Measurements from ENCODE around the gene DEAF1. TPM values are rescaled to one million over a fixed set of nuclear protein-coding genes. Genes with fewer than 3 reads are reported as not detected.

The DEAF1 gene
- total RNA-seq, 1 experiment from 2014 or later: 33.9 TPM

GRCh38 chr11:674406-674805, 20.6 kb downstream of the DEAF1 start:
- Histone ChIP-seq H3K4me1 (ENCODE audit: control insufficient read depth in 1 of 2, insufficient read depth in 2 of 2, low read length in 2 of 2) (no peaks in the 10 kb centered on the region; a peak in 1 of 4 replicates), H3K9me3 (ENCODE audit: control insufficient read depth in 1 of 2, insufficient read depth in 1 of 2, low read depth in 1 of 2, low read length in 2 of 2) (no peaks in the 10 kb centered on the region), H3K9me2 (ENCODE audit: insufficient read depth) (no peaks in the 10 kb centered on the region), H3K79me2 (ENCODE audit: insufficient read depth, low read length) (no peaks in the 10 kb centered on the region), H3K27me3 (ENCODE audit: insufficient read depth, low read length) (no peaks in the 10 kb centered on the region), H3K4me3 (replicated peaks in 1 of 2; ENCODE audit: low read depth in 1 of 2, low read length in 2 of 2) (no peak overlapping the region), H3K9ac (ENCODE audit: low read length) (no peak overlapping the region), H3K36me3 (ENCODE audit: control insufficient read depth in 1 of 2, insufficient read depth in 2 of 2, low read length in 2 of 2) (peaks cover 14 to 25% of the 10 kb centered on the region in 2 experiments), H2AFZ (ENCODE audit: low read depth, low read length, poor library complexity, severe bottlenecking) (no peak overlapping the region), H3K27ac (ENCODE audit: low read depth, low read length) (no peak overlapping the region), H4K20me1 (ENCODE audit: insufficient read depth) (no peaks in the 10 kb centered on the region), H3K4me2 (ENCODE audit: low read length) (no peak overlapping the region)
- BruUV-seq (replicated peaks): no TSS peak
- ATAC-seq: no peak
- ChIA-PET CTCF (no interaction called here), RAD21 (ENCODE audit: low non-redundant PET in 1 of 2, low total read pairs in 2 of 2, uncharacterized antibody in 2 of 2, unreplicated experiment in 2 of 2) (no interaction called here), POLR2A (no interaction called here)
- TF ChIP-seq REST (IDR thresholded peaks at IDR 0.05; ENCODE audit: low read depth) (no peak), CBX3 (IDR thresholded peaks at IDR 0.05; ENCODE audit: low read depth) (no peak), ZBTB33 (IDR thresholded peaks at IDR 0.05; ENCODE audit: extremely low read depth, insufficient replicate concordance, low read length) (no peak), EGR1 (IDR thresholded peaks at IDR 0.05; ENCODE audit: low read depth) (no peak), MAX (IDR thresholded peaks at IDR 0.05) (no peak), CTCF (IDR thresholded peaks at IDR 0.05 in 2 of 3, conservative IDR thresholded peaks at IDR 0.05 in 1 of 3; ENCODE audit: borderline replicate concordance in 1 of 3, insufficient read depth in 1 of 3, low read depth in 2 of 3, low read length in 2 of 3) (no peak), EZH2phosphoT487 (IDR thresholded peaks at IDR 0.05; ENCODE audit: borderline replicate concordance) (no peak), ELF1 (IDR thresholded peaks at IDR 0.05; ENCODE audit: borderline replicate concordance, low read depth) (no peak), YY1 (IDR thresholded peaks at IDR 0.05; ENCODE audit: extremely low read depth, insufficient replicate concordance, low read depth, low read length) (no peak), FOSL1 (IDR thresholded peaks at IDR 0.05; ENCODE audit: low read depth) (no peak), JUND (IDR thresholded peaks at IDR 0.05) (no peak), ZFX (IDR thresholded peaks at IDR 0.05) (no peak), SIN3A (IDR thresholded peaks at IDR 0.05; ENCODE audit: low read depth) (no peak), EZH2 (IDR thresholded peaks at IDR 0.05) (no peak), ZNF274 (IDR thresholded peaks at IDR 0.05; ENCODE audit: low read depth, low read length) (no peak), SRF (IDR thresholded peaks at IDR 0.05; ENCODE audit: low read depth) (no peak), POLR2AphosphoS5 (IDR thresholded peaks at IDR 0.05; ENCODE audit: low read depth, low read length) (no peak), CEBPB (IDR thresholded peaks at IDR 0.05; ENCODE audit: low read depth) (no peak)
- no peak for DNase-seq (ENCODE audit: low read depth, low spot score)
- intact Hi-C loops (cut with micrococcal nuclease): no loop called here

Data from HCT116 (cell line).